Stimulated activated naive CD4-positive, alpha-beta T cell treated with Interleukin-2 at 50 U/mL for 16 hours (primary cell): ENCODE results near the gene PITPNC1.

Experiments used
- DNase-seq: peaks from one replicate; lab custom pipeline; 2025; lab: John Stamatoyannopoulos, UW

Gene PITPNC1

DNA sequence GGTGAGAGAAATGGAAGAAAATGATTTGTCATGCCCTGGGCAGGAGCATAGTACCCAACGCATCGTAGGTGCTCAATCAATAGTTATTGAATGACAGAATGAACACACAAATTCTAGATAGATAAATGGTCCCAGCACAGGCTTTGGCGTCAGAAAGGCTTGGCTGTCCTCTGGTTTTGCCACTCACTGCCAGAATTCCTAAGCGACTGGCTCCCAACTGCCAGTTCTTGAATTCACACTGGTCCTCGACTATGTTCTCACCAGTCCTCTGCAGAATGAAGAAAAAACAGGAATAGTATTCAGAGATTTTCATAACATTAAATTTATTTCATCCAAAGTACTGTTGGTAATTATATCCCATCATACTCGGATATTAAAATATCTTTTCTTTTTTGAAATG, 177.6 kb downstream of the PITPNC1 start:
- DNase-seq, result no peak

DNA sequence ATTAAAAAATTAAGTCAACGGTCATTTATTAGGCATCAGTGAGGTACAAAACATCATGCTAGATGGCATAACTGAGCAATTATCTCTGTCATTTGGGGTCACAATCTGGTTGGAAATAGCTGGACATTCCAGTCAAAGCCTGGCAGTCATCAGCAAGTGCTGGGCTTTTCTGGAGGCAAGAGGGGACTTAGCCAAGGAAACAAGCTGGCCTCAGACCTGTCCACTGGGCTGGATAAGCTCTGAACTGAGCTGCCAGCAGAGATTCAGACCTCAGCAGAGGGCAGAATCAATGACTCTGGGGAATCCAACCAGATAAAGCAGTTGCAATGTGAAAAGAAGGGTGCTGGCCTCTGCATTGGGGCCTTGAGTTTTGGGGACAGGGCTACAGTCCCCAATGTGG, 178.8 kb downstream of the PITPNC1 start:
- no peak for DNase-seq

DNA sequence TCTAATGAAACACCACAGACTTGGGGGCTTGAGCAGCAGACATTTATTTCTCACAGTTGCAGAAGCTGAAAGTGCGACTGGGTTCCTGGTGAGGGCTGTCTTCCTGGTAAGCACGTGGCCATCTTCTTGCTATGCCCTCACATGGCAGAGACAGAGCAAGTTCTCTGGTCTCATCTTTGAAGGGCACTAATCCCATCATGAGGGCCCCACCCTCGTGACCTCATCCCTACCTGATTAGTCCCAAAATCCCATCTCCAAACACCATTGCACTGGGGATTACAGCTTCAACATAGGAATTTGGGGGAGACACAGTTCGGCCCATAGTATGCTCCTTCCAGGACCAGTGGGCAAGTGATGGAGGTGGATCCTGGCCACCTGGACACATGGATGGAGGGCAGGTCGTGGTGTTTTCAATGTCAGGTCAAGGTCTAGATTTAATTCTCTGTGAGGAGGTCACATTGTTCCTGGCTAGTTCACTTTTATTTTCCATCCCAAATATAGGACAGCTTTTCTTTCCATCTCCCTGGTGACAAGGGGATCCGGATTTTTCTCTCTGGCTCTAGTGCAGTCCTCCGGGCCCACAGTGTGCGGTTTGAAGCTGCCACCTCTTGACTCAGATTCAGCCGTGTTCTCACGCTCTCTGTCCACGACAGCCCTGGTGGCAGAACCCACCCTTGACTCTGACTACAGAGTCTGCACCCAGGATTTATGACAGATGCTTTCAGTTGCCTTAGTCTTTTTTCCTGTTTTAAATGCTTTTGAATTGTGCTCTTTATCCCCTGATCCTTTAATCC, 180.2 kb downstream of the PITPNC1 start:
- no peak for DNase-seq

DNA sequence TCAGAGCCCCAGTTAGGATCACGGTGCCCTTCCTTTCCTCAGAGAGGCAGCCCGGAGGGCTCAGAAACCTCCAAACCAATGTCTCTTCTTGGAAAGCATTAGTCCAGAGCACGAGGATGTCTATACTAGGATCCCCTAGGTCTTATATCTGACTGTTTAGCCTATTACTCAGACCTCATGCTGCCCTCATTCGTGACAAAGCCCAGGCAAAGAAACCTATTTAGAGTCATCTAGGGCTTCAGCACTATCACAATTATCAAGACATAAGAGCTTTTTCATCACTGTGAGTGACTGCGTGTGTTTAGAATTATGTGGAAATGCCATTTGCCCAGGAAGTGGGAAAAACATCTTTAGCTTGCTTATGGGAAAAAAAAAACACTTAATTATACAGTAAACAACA, 180.8 kb downstream of the PITPNC1 start:
- DNase-seq, result no peak

DNA sequence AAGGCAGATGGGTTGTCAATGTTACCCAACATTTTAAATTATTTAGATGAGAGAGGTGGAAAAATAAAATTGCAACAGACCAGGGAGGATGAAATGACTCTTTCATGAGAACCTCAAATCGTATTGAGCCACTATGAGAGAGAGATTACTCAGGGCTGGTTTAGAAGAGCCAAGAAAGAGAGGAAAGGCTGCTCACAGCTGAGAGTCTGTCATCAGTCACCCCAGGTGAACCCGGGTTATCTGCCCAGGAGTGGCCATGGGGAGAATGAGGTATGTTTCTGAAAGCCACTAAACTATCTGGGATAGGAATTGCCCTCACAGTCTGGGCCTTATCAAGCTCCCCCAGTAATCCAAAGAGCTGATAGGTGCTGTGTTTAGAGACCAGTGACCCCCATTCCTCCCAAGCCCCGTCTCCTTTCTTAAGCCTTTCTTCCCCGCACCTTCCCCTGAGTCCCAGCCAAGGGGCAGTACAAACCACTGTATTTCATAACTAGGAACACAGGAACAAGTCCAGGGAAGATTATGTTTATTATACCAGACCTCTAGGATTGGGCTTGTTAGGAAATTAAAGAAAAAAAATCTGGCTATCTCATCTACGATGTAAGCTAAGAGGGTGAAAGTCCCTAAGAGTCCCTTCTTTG, 181.8 kb downstream of the PITPNC1 start:
- no peak for DNase-seq

DNA sequence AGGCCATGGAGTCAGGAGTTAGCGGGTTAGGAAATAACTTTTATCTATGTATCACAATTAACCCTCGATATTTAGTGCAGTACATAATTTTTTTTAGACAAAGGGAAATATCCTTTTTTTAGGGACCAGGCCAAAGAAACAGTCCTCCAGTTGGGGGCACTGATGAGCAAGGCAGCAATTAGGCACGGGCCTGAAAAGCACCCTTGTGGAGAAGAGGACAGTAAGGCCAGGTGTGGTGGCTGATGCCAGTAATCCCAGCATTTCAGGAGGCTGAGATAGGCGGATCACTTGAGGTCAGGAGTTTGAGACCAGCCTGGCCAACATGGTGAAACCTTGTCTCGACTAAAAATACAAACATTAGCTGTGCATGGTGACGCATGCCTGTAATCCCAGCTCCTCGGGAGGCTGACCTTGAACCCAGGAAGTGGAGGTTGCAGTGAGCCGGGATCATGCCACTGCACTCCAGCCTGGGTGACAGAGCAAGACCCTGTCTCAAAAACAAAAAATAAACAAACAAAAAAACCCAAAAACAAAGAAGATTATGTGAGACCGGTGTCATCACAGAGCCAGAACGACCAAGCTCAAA, 182.4 kb downstream of the PITPNC1 start:
- DNase-seq, result no peak

DNA sequence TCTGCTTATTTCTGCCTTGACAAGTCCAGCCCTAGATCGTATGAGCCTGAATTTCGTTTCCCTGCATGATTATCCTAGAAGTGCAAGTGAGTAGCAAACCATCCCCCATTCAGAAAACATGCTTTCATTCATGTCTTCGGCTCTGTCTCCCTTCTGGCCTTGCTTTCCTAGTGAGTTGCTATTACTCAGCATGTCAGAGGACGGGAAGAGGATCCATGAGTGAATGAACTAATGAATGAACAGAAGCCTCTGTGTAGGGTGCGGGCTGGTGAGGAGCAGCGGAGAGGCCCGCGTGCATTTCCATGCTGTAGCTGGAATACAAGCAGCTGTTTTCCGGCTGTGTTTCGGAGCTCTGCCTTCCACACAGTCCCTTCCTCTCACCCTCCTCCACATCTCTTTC, 184.9 kb downstream of the PITPNC1 start:
- DNase-seq, result no peak

DNA sequence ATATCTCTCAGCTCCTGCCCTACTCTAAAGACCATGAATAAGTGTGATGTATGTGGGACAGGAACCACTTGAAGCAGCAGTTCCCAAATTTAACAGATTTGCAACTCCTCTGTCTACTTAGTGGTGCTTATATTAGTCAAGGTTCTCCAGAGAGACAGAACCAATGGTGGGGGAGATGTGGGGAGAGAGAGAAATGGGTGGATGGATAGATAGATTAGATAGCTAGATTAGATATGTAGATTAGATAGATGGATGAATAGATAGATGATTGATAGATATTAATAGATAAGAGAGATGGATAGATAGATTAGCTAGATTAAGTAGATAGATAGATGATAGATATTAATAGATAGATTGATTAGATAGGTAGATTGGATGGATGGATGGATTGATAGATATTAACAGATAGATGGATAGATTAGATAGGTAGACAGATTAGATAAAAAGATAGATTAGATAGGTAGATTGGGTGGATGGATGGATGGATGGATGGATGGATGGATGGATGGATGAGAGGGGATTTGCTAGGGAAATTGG, 186.7 kb downstream of the PITPNC1 start:
- no peak for DNase-seq

DNA sequence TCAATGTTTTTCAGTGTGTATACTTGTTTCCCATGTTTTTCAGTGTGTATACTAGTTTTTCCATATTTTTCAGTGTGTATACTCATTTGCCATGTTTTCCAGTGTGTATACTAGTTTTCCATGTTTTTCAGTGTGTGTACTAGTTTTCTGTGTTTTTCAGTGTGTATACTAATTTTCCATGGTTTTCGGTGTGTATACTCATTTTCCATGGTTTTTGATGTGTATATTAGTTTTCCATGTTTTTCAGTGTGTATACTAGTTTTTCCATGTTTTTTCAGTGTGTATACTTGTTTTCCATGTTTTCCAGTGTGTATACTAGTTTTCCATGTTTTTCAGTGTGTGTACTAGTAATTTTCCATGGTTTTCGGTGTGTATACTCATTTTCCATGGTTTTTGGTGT, 188.0 kb downstream of the PITPNC1 start:
- DNase-seq, result no peak

DNA sequence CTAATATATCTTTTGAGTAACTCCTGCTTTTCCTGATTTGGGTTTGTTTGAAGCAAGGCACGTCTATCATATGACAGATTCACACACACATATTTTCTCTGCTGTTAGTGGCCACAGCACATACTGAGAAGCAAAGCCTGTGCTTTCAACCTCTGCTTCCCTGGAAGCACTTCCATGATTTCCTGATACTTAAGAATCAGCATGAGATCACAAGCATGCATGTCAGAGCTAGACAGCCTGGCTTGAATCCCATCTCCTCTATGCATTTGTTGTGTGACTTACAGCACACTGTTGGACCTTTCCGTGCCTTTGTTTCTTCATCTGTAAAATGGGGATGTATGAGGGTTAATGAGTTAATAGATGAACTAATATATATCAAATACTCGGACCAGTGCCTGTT, 189.6 kb downstream of the PITPNC1 start:
- no peak for DNase-seq

DNA sequence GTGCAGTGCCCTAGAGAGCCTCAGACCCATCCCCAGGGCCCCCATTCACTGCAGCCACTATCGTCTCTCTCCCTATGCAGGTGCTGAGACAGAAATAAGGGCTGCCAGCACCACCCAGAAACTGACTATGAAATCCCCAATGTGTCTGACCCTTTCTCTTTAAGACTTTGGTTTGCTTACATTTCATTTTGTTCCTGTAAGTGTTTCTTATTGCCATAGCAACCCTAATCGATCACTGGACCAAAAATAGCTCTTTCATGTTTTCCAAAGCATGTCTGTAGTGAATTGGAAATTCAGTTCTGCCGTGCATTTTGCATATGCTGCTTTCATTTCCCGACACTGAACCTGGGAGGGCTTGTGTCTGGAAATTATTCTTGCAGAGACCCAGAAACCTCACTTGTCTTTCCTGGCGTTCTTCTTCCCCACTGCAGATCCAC, 192.0 kb downstream of the PITPNC1 start:
- no peak for DNase-seq

DNA sequence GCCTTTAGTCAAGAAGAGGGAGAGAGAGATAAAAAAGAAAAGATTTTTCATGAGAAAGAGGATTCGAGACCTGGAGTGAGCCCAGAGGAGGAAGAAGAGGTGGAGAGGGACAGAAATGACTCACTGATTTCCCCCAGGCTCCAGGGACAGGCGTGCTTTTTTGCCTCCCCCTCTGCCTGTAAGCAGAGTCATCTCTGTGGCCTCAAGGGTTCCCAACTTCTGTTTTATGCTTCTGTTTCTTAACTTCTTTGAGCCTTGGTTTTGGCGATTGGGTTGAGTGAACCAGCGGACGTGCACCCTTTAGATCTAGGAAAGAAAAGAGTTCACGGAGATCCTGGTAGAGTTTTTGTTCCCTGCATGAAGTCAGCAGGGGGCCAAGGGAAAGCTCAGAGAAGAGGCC, 192.8 kb downstream of the PITPNC1 start:
- no peak for DNase-seq

DNA sequence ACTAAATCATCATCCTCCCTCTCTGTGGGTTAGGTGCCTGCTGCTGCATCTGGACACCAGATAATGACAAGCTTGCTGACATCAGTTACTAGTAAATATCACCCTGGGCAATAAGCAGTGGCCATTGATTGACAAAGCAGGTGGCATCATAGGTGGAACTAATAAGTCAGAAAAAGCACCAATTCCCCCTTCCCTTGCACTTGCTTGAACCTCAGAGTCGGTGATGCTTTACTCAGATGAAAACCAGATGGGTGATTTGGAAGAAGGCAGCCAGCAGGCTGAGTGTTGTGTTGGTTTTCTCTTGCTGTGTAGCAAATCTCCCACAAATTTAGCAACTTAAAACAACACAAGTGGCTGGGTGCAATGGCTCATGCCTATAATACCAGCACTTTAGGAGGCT, 193.7 kb downstream of the PITPNC1 start:
- no peak for DNase-seq

DNA sequence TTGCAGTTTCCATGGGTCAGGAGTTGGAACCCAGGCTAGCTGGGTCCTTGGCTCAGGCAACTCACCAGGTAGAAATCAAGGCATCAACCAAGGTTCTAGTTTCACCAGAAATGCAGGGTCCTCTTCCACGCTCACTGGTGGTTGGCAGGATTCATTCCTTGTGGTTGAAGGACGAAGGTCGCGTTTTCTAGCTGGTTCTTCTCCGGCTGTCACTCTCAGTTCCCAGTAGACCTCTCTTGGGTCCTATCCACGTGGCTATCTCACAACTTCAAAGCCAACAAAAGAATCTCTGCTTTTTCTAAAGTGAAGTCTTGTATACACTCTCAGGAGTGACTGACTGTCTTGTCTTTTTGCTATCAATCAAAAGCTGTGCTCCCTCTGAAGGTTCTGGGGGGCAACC, 194.4 kb downstream of the PITPNC1 start:
- no peak for DNase-seq

DNA sequence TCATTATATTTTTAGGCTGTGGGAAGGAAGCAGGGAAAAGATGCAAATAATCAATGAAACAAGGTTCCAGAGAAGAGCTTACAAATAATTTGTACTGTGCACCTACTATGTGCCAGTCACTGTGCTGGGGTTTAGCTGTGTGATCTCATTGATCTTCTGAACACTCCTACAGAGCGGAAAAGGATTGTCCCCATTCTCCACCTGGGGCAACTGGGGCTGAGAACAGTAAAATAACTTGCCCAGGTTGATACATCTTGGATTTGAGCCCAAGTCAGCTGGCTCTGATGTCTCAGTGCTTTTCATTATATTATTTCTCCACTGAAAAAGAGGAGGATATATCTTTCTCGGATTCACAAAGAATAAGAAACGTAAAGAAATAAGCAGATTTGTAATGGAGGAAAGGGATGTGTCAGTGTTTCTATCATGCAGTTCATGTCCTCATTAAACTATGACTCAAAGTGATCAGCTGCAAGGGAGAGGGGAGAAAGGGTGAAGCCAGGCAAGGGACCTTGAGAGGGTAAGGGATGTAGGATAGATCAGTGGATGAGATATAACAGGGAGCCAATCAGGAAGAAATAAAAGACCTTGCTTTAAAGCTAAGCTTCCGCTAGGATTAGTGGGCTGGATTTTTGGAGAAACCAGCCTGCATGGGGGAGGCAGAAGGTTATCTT, 197.0 kb downstream of the PITPNC1 start:
- DNase-seq, result no peak

DNA sequence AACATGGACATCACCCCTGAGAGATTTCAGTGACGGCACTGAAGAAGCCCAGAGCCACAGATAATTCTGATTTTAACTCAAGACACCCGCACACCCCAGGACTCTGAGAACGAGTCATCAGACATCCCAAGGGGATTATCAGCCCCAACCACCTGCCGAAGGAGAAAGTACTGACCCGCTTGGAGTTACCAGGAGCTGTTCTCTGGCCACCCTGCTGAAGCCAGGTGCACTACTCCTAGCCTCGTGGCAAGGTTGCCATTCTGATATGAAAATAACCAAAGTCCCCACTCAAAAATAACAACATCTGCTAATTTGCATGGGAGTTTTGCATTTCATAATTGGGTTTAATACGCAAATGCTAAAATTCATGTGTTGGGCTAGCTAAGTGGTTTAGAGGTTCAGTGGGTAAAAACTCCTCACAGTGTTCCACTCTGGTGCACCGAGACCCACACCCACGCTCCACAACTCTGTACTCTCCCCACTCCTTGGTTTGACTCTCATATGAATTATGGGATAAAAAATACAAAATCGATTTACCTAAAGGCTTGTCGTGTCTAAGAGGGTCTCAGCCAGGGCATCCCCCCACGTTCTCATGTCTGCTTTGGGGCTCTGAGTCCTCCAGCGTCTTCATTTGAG, 197.7 kb downstream of the PITPNC1 start:
- DNase-seq, result no peak

DNA sequence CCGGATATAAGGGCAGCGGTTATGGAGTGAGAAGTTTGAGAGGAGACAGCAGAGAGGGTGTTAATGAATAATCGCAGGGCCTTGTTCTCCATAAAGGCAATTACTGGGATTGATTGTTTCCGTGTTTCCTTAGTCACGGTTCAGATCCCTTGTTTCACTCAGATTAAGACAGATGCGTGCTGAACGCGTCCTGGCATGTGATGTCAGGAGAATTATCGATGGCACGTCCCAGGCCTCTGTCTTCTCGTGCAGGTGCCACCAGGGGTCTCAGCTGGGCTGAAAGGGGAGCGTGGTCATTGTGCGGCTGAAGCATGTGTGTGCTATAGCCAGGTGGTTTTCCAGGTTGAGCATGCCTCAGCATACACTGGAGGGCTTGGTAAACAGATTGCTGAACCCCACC, 198.2 kb downstream of the PITPNC1 start:
- no peak for DNase-seq

DNA sequence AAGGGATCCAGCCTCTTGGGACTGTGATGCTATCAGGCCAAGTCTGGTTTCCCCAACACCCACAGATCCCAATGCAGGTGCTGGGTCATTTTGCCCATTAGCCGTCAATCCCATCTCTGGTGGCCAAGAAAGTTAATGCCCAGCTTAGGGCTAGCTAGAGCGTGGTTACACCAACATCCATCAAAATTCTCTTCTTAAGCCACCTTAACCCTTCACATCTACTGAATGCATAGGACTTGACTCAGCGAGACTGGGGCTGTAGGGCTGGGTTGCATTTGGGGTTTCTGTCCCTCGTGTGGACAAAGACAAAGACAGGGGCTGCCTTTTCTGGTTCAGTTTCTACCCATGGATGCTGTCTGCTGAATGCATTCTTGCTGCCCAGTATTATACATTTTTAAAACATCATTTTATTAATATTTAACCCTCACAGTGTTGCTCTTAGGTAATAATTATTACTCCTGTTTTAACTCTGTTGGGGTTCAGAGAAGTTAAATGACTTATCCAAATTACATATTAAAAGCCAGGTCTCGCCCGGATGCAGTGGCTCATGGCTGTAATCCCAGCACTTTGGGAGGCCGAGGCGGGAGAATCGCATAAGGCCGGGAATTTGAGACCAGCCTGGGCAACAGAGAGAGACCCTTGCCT, 199.5 kb downstream of the PITPNC1 start:
- DNase-seq, result no peak

DNA sequence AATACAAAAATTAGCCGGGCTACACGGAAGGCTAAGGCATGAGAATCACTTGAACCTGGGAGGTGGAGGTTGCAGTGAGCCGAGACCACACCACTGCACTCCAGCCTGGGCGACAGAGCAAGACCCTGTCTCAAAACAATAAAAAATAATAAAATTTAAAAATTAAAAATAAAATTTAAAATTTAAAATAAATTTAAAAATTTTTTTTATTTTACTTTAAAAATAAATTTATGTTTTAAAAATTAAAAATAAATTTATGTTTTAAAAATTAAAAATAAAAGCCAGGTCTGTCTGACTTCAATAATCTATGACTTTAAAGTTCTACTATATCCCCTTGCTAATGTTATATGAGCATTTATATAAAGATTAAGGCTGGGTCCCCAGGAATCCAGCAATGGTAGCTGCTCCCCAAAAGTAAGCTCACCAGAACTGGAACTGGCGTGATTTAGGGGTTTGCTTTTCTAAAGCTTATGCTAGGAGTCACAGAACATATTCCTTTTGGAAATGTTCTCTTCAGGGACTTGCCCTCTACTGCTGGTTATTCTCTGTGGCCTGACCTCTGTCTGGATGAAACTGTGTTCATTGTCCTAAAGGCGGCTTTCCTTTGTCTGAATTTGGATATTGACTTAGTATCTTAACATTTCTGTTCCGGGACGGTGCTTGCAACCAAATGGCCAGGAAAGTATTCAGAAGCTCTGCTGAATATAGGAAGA, 200.5 kb downstream of the PITPNC1 start:
- no peak for DNase-seq

DNA sequence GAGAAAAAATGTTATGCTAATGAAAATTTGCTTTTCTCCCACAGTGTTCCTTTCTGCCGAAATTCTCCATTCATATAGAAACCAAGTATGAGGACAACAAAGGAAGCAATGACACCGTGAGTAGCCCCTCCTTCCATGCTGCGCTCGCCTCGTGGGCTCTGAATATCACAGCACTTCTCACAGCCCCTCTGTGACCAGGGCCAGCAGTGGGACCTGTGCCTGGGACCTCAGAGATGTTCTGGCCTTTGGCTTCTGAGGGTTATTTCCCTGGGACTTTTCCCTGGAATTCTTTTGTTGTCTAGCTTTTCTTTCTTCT, 201.0 kb downstream of the PITPNC1 start:
- DNase-seq, result no peak
